HepG2 (cell line): Measurements from ENCODE around the gene PTPRH. TPM values are rescaled to one million over a fixed set of nuclear protein-coding genes. Genes with fewer than 3 reads are reported as not detected.

Source experiments
- ARID4A ChIP-seq: sonication (generic); formaldehyde crosslinking; IDR thresholded peaks from 2 replicates; pipeline ENCODE4 v1.5.0; 2020; ENCODE audit warnings: mild to moderate bottlenecking, missing genetic modification reagents, borderline replicate concordance
- CREB1 ChIP-seq, 2 experiments: fragments of 450-650 bp in 1 of 2; IDR thresholded peaks; 2 replicates each; pipeline ENCODE4 v1.6.1; 2016 to 2017; ENCODE audit warnings: control low read depth in 1 of 2, mild to moderate bottlenecking in 1 of 2, missing compliant biosample characterization in 1 of 2, missing genetic modification characterization in 1 of 2
- GMEB1 ChIP-seq: sonication (generic); formaldehyde crosslinking; IDR thresholded peaks from 2 replicates; pipeline ENCODE4 v1.5.1; 2020; ENCODE audit warnings: missing genetic modification reagents, mild to moderate bottlenecking, borderline replicate concordance
- HMGXB4 ChIP-seq, 2 experiments: sonication (generic) in 1 of 2; formaldehyde crosslinking in 1 of 2; IDR thresholded peaks; 2 replicates each; pipeline versions ENCODE4 v1.4.0 to v1.6.1; 2018 to 2020; ENCODE audit warnings: missing genetic modification reagents in 2 of 2, borderline replicate concordance in 1 of 2, low read depth in 1 of 2, mild to moderate bottlenecking in 1 of 2, missing biosample characterization in 1 of 2
- HNRNPLL ChIP-seq: fragments of 200-400 bp; formaldehyde crosslinking; IDR thresholded peaks from 2 replicates; pipeline ENCODE4 v1.6.1; 2017; ENCODE audit warnings: mild to moderate bottlenecking, low read depth, low read length; ENCODE audit not compliant: poor library complexity, severe bottlenecking
- MEF2D ChIP-seq: sonication (generic); formaldehyde crosslinking; IDR thresholded peaks from 2 replicates; pipeline ENCODE4 v1.5.1; 2020; ENCODE audit warnings: mild to moderate bottlenecking, missing genetic modification reagents
- RBFOX2 ChIP-seq: fragments of 200-400 bp; formaldehyde crosslinking; IDR thresholded peaks from 2 replicates; pipeline ENCODE4 v1.6.1; 2017; ENCODE audit warnings: low read depth, mild to moderate bottlenecking, low read length
- SAP130 ChIP-seq: IDR thresholded peaks from 2 replicates; pipeline ENCODE4 v1.6.1; 2016; ENCODE audit warnings: low read depth
- SP4 ChIP-seq: sonication (generic); formaldehyde crosslinking; IDR thresholded peaks from 2 replicates; pipeline ENCODE4 v1.8.1; 2023; ENCODE audit warnings: mild to moderate bottlenecking, missing genetic modification reagents
- SPEN ChIP-seq: sonication (generic); formaldehyde crosslinking; IDR thresholded peaks from 2 replicates; pipeline ENCODE4 v1.5.1; 2020; ENCODE audit warnings: low read depth, mild to moderate bottlenecking, missing genetic modification reagents
- STAT6 ChIP-seq: sonication (generic); formaldehyde crosslinking; IDR thresholded peaks from 2 replicates; pipeline ENCODE4 v1.4.0; 2020; ENCODE audit warnings: missing genetic modification reagents, mild to moderate bottlenecking, borderline replicate concordance
- ZNF761 ChIP-seq: sonication (generic); formaldehyde crosslinking; conservative IDR thresholded peaks from 2 replicates; pipeline ENCODE4 v1.4.0; 2020; ENCODE audit warnings: mild to moderate bottlenecking, missing genetic modification reagents
- polyA plus RNA-seq, 8 experiments: library from polyadenylated mRNA; depleted of rRNA in 3 of 8; stranded (reverse) in 7 of 8; unstranded in 1 of 8; fragments of >200 nt; fragmentation: Illumina TruSeq in 4 of 8; extraction: Trizol in 4 of 8; gene quantifications; 2 replicates each; pipeline versions ENCODE4 v1.2.1 to v1.2.3, GENCODE V29; 2011 to 2016; ENCODE audit warnings: low read depth in 4 of 8, missing spikeins in 1 of 8, mixed read lengths in 1 of 8; ENCODE audit not compliant: insufficient read depth in 1 of 8
- total RNA-seq, 5 experiments: library from RNA; depleted of rRNA; stranded (reverse); fragments of >200 nt; fragmentation: Illumina TruSeq; extraction: Trizol; gene quantifications; 2 replicates each; pipeline ENCODE4 v1.2.3, GENCODE V29; 2016; ENCODE audit warnings: low read depth in 1 of 5

PTPRH gene
- total and polyA plus RNA-seq, 2 of the 13 experiments (the other 11 are each of a cell fraction or from before 2014, with no cell fraction given) = 14.7 to 125 TPM

DNA sequence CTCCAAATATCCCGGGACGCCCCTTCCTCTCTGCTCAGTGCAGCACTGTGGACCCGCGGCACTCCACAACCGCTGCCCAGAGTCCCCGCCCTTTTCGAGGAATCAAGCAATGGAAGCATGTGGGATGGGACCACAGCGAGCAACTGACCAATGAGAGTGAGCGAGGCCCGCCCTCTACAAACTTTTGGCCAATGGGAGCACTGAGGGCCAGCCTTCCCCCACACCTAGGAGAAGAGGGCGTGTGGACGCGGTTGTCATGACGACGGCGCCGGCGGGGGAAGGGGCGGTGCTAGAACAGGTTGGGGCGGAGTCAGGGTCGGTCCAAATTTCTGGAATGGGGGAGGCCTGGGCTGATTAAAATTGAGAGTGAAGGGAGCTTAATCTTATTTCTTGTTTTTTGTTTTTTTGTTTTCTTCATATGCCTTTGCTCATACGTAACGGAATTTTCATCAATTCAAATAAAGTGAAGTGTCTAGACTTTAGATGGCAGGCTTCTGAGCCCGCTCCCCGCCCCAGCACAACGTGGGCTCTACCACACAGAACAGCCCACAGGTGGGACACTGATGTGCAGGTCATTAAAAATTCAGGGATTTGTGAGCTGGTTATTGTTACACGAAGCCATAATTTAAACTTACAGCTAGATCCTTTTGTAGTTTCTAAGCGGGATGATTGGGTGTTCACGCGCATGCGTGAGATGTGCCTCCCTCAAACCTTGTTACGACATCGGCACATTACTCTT lies 42.6 kb downstream of the PTPRH start, which contains the start of gene DNAAF3 (continued):
- TF ChIP-seq STAT6 (CRISPR knock-in tag) (no peak), ZNF761 (no peak), RBFOX2 (no peak), HMGXB4 (CRISPR knock-in tag; IDR thresholded peaks at IDR 0.05; ENCODE audit: borderline replicate concordance in 1 of 2, low read depth in 1 of 2) (peak in 1 of 2 experiments; percentile 12; a peak in 1 of 4 replicates), HNRNPLL (peak; percentile 83), MEF2D (CRISPR knock-in tag) (0 out of 2 replicates have a peak, but pooled peaks have one; percentile 21), SAP130 (CRISPR knock-in tag) (peak; percentile 87), SPEN (CRISPR knock-in tag) (no peak), SP4 (CRISPR knock-in tag) (peak; percentile 97), ARID4A (CRISPR knock-in tag) (peak; percentile 59; the same call in 1 of the 2 replicates), CREB1 (IDR thresholded peaks at IDR 0.05) (peak; percentile 71), CREB1 (CRISPR knock-in tag; IDR thresholded peaks at IDR 0.05) (peak; percentile 36; the same call in 1 of the 2 replicates), GMEB1 (CRISPR knock-in tag) (peak; percentile 55)
